LNCaP clone FGC (cell line): Measurements from ENCODE around the gene CFAP157.
A peak's percentile ranks its signal among the peaks of the same experiment; 100 is the strongest.

Source experiments
- DNase-seq: peaks from one replicate; pipeline ENCODE4 v3.0.0-alpha.2; 2011; ENCODE audit warnings: low read depth
- H3K4me3 ChIP-seq: 2 replicates; pipeline ENCODE4 v1.5.1; 2011; ENCODE audit warnings: mild to moderate bottlenecking, low read depth, low read length, control low read depth
- CTCF ChIP-seq: IDR thresholded peaks from 2 replicates; pipeline ENCODE4 v1.5.1; 2012; ENCODE audit warnings: mild to moderate bottlenecking; ENCODE audit not compliant: control insufficient read depth, insufficient read depth; ENCODE audit errors: extremely low read depth

CFAP157 gene

GRCh38 chr9:127667127-127667844 lies 39.5 kb upstream of the CFAP157 start:
- no peak overlapping the region for H3K4me3 ChIP-seq
- no peak for TF ChIP-seq CTCF
- peak; percentile 11 for DNase-seq

GRCh38 chr9:127667906-127668305 lies 38.9 kb upstream of the CFAP157 start:
- DNase-seq: no peak
- TF ChIP-seq CTCF: no peak
- no peak overlapping the region for H3K4me3 ChIP-seq

- DNase-seq: no peak
- no peak for TF ChIP-seq CTCF
- H3K4me3 ChIP-seq: no peak overlapping the region
Measured at GRCh38 chr9:127673234-127673633, 33.6 kb upstream of the CFAP157 start.

GRCh38 chr9:127676638-127677037 lies 30.1 kb upstream of the CFAP157 start:
- TF ChIP-seq CTCF: no peak
- DNase-seq: no peak
- no peak overlapping the region for H3K4me3 ChIP-seq

- no peak overlapping the region for H3K4me3 ChIP-seq
- TF ChIP-seq CTCF: no peak
- no peak for DNase-seq
Measured at GRCh38 chr9:127679506-127679905, 27.3 kb upstream of the CFAP157 start.

GRCh38 chr9:127680226-127680625 lies 26.6 kb upstream of the CFAP157 start:
- no peak for TF ChIP-seq CTCF
- H3K4me3 ChIP-seq: no peak overlapping the region
- no peak for DNase-seq

GRCh38 chr9:127680846-127681245 lies 25.9 kb upstream of the CFAP157 start:
- no peak for TF ChIP-seq CTCF
- no peak for DNase-seq
- H3K4me3 ChIP-seq: no peak overlapping the region
